HepG2 (cell line): ENCODE data around the gene MRPL39. TPM values are rescaled to one million over a fixed set of nuclear protein-coding genes. Genes with fewer than 3 reads are reported as not detected.
A peak's percentile ranks its signal among the peaks of the same experiment; 100 is the strongest.

Experiments
- ATAC-seq: fragments of 200-7000 bp; cut with Tn5 transposase; 3 replicates; pipeline ENCODE4 v1.9.1; 2020; ENCODE audit warnings: mild to moderate bottlenecking, moderate library complexity
- BruUV-seq: library from RNA; stranded (reverse); fragments of 400-500 nt; replicated peaks from 2 replicates; lab custom pipeline; 2021; lab: Mats Ljungman, UMichigan
- CTCF ChIA-PET: fragments of 300-600 bp; formaldehyde crosslinking; extraction: SDS; loops from one replicate; lab custom pipeline; 2021; ENCODE audit warnings: low total read pairs, inconsistent platforms, low intra/inter-chr PET ratio; lab: Yijun Ruan, JAX
- POLR2A ChIA-PET: fragments of 350-600 bp; sonication (Branson Sonifier 250); formaldehyde crosslinking; loops from one replicate; lab custom pipeline; 2020; ENCODE audit warnings: antibody characterized with exemption, inconsistent platforms; lab: Yijun Ruan, JAX
- DNase-seq: peaks from one replicate; pipeline ENCODE4 v3.0.0-alpha.2; 2015; ENCODE audit warnings: low spot score
- FAIRE-seq: peaks from 3 replicates; lab custom pipeline; 2011; peaks lifted over from hg19 to GRCh38; lab: Jason Lieb, UNC
- H2AFZ ChIP-seq: one replicate; pipeline ENCODE4 v1.6.1; 2011; ENCODE audit warnings: low read length, inconsistent platforms
- H3K27ac ChIP-seq: fragments of 300-600 bp; 3 replicates; pipeline ENCODE4 v1.8.0; 2011; ENCODE audit warnings: mixed run types, mild to moderate bottlenecking, mixed read lengths, low read length, inconsistent platforms; ENCODE audit not compliant: insufficient read depth; ENCODE audit errors: extremely low read length
- H3K27me3 ChIP-seq, 2 experiments: fragments of 200-600 bp in 1 of 2; 2 replicates in 1 of 2; 3 replicates in 1 of 2; pipeline versions ENCODE4 v1.6.0 to v1.8.0; 2011; ENCODE audit warnings: low read length in 2 of 2, mild to moderate bottlenecking in 2 of 2, moderate library complexity in 2 of 2, inconsistent platforms in 1 of 2; ENCODE audit not compliant: insufficient read depth in 2 of 2, control insufficient read depth in 1 of 2
- H3K36me3 ChIP-seq, 2 experiments: fragments of 200-600 bp in 1 of 2; replicated peaks in 1 of 2; 2 replicates in 1 of 2; 3 replicates in 1 of 2; pipeline versions ENCODE4 v1.5.1 to v1.8.0; 2011; ENCODE audit warnings: low read length in 2 of 2, inconsistent platforms in 1 of 2; ENCODE audit not compliant: insufficient read depth in 2 of 2, control insufficient read depth in 1 of 2
- H3K4me1 ChIP-seq: 2 replicates; pipeline ENCODE4 v1.5.1; 2012; ENCODE audit warnings: low read length, inconsistent platforms; ENCODE audit not compliant: insufficient read depth
- H3K4me2 ChIP-seq: 2 replicates; pipeline ENCODE4 v1.6.0; 2011; ENCODE audit warnings: low read depth, low read length, inconsistent platforms
- H3K4me3 ChIP-seq, 3 experiments: fragments of 200-600 bp in 1 of 3; sonication (generic), shearing (Covaris generic) in 1 of 3; replicated peaks in 1 of 3; 2 replicates each; pipeline ENCODE4 v1.5.1; 2011 to 2016; ENCODE audit warnings: low read length in 3 of 3, inconsistent platforms in 2 of 3, low read depth in 2 of 3, mild to moderate bottlenecking in 2 of 3, control low read depth in 1 of 3, mixed read lengths in 1 of 3; ENCODE audit not compliant: insufficient read depth in 1 of 3
- H3K79me2 ChIP-seq: one replicate; pipeline ENCODE4 v1.6.1; 2011; ENCODE audit warnings: low read length, inconsistent platforms; ENCODE audit not compliant: insufficient read depth
- H3K9ac ChIP-seq: 2 replicates; pipeline ENCODE4 v1.6.0; 2011; ENCODE audit warnings: mild to moderate bottlenecking, low read depth, low read length, inconsistent platforms; ENCODE audit not compliant: insufficient read depth
- H3K9me3 ChIP-seq: 2 replicates; pipeline ENCODE4 v1.5.1; 2012; ENCODE audit warnings: mild to moderate bottlenecking, low read length
- H4K20me1 ChIP-seq: 2 replicates; pipeline ENCODE4 v1.6.0; 2011; ENCODE audit warnings: inconsistent platforms, mild to moderate bottlenecking, low read length, moderate library complexity; ENCODE audit not compliant: insufficient read depth
- CHCHD3 ChIP-seq: sonication (generic); formaldehyde crosslinking; IDR thresholded peaks from 2 replicates; pipeline ENCODE4 v1.8.0; 2022; ENCODE audit warnings: mild to moderate bottlenecking, missing genetic modification reagents, moderate library complexity
- GATAD1 ChIP-seq: IDR thresholded peaks from 2 replicates; pipeline ENCODE4 v1.6.1; 2016; ENCODE audit warnings: missing genetic modification reagents, missing compliant biosample characterization
- MZF1 ChIP-seq: sonication (generic); formaldehyde crosslinking; IDR thresholded peaks from 2 replicates; pipeline ENCODE4 v1.8.1; 2023; ENCODE audit warnings: mild to moderate bottlenecking, missing genetic modification reagents, borderline replicate concordance
- NFATC3 ChIP-seq: sonication (generic); formaldehyde crosslinking; IDR thresholded peaks from 2 replicates; pipeline ENCODE4 v1.5.1; 2020; ENCODE audit warnings: mild to moderate bottlenecking, missing genetic modification reagents
- PITX1 ChIP-seq: sonication (generic); formaldehyde crosslinking; IDR thresholded peaks from 2 replicates; pipeline ENCODE4 v1.5.1; 2020; ENCODE audit warnings: mild to moderate bottlenecking, missing genetic modification reagents
- RAD21 ChIP-seq: fragments of 450-650 bp; formaldehyde crosslinking; IDR thresholded peaks from 2 replicates; pipeline ENCODE4 v1.5.0; 2020; ENCODE audit warnings: mild to moderate bottlenecking
- REPIN1 ChIP-seq: sonication (generic); formaldehyde crosslinking; IDR thresholded peaks from 2 replicates; pipeline ENCODE4 v1.8.0; 2022; ENCODE audit warnings: missing genetic modification reagents, low read depth, mild to moderate bottlenecking, borderline replicate concordance
- SMC3 ChIP-seq: IDR thresholded peaks from 2 replicates; pipeline ENCODE4 v1.6.1; 2011; ENCODE audit warnings: low read length, improper control_type of control experiment
- ZKSCAN8 ChIP-seq: IDR thresholded peaks from 2 replicates; pipeline ENCODE4 v1.6.1; 2016; ENCODE audit warnings: borderline replicate concordance, missing genetic modification reagents, missing compliant biosample characterization
- ZMYM2 ChIP-seq: sonication (generic); formaldehyde crosslinking; IDR thresholded peaks from 2 replicates; pipeline ENCODE4 v1.8.0; 2022; ENCODE audit warnings: mild to moderate bottlenecking, missing genetic modification reagents
- ZNF34 ChIP-seq: sonication (generic); formaldehyde crosslinking; IDR thresholded peaks from 2 replicates; pipeline ENCODE4 v1.4.0; 2020; ENCODE audit warnings: mild to moderate bottlenecking, missing genetic modification reagents, borderline replicate concordance
- ZNF430 ChIP-seq: sonication (generic); formaldehyde crosslinking; IDR thresholded peaks from 2 replicates; pipeline ENCODE4 v1.9.0; 2021; ENCODE audit warnings: mild to moderate bottlenecking, missing genetic modification reagents
- ZNF547 ChIP-seq: sonication (generic); formaldehyde crosslinking; IDR thresholded peaks from 2 replicates; pipeline ENCODE4 v1.5.1; 2020; ENCODE audit warnings: mild to moderate bottlenecking, missing genetic modification reagents
- ZNF589 ChIP-seq: sonication (generic); formaldehyde crosslinking; conservative IDR thresholded peaks from 2 replicates; pipeline ENCODE4 v1.8.0; 2022; ENCODE audit warnings: mild to moderate bottlenecking, moderate library complexity, missing genetic modification reagents
- ZNF839 ChIP-seq: sonication (generic); formaldehyde crosslinking; IDR thresholded peaks from 2 replicates; pipeline ENCODE4 v1.4.0; 2020; ENCODE audit warnings: missing genetic modification reagents, mild to moderate bottlenecking, borderline replicate concordance
- whole genome bisulfite sequencing: methylation state at CpG from one replicate; pipeline ENCODE4 v1.1.6; 2017; ENCODE audit warnings: low lambda C conversion rate; 5-methylcytosine and 5-hydroxymethylcytosine counted together
- in situ Hi-C: cut with HindIII; loops from 2 replicates; pipeline ENCODE4 v1.10.0; 2017; ENCODE audit warnings: low pct_unique_long_range_greater_than_20kb; ENCODE audit not compliant: extremely low pct_ligation_motif_present
- intact Hi-C: fragments of 100-400 bp; cut with micrococcal nuclease; formaldehyde crosslinking; loops from one replicate; pipeline ENCODE4 v1.10.0; 2022; ENCODE audit not compliant: unreplicated experiment
- polyA plus RNA-seq, 8 experiments: library from polyadenylated mRNA; depleted of rRNA in 3 of 8; stranded (reverse) in 7 of 8; unstranded in 1 of 8; fragments of >200 nt; fragmentation: Illumina TruSeq in 4 of 8; extraction: Trizol in 4 of 8; gene quantifications; 2 replicates each; pipeline versions ENCODE4 v1.2.1 to v1.2.3, GENCODE V29; 2011 to 2016; ENCODE audit warnings: low read depth in 4 of 8, missing spikeins in 1 of 8, mixed read lengths in 1 of 8; ENCODE audit not compliant: insufficient read depth in 1 of 8
- total RNA-seq, 5 experiments: library from RNA; depleted of rRNA; stranded (reverse); fragments of >200 nt; fragmentation: Illumina TruSeq; extraction: Trizol; gene quantifications; 2 replicates each; pipeline ENCODE4 v1.2.3, GENCODE V29; 2016; ENCODE audit warnings: low read depth in 1 of 5
- TF ChIP-seq, protein P1 (sequence below): sonication (generic); formaldehyde crosslinking; IDR thresholded peaks from 2 replicates; pipeline ENCODE4 v1.8.1; 2022; ENCODE audit warnings: low read depth, mild to moderate bottlenecking, missing genetic modification reagents
- TF ChIP-seq, protein P2 (sequence below): sonication (generic); formaldehyde crosslinking; IDR thresholded peaks from 2 replicates; pipeline ENCODE4 v1.4.0; 2020; ENCODE audit warnings: mild to moderate bottlenecking, missing genetic modification reagents
- TF ChIP-seq, protein P3 (sequence below): sonication (generic); formaldehyde crosslinking; conservative IDR thresholded peaks from 2 replicates; pipeline ENCODE4 v1.4.0; 2020; ENCODE audit warnings: missing genetic modification reagents

Gene MRPL39
- total and polyA plus RNA-seq, 2 of the 13 experiments (the other 11 are each of a cell fraction or from before 2014, with no cell fraction given): 29.1 to 91.2 TPM

DNA sequence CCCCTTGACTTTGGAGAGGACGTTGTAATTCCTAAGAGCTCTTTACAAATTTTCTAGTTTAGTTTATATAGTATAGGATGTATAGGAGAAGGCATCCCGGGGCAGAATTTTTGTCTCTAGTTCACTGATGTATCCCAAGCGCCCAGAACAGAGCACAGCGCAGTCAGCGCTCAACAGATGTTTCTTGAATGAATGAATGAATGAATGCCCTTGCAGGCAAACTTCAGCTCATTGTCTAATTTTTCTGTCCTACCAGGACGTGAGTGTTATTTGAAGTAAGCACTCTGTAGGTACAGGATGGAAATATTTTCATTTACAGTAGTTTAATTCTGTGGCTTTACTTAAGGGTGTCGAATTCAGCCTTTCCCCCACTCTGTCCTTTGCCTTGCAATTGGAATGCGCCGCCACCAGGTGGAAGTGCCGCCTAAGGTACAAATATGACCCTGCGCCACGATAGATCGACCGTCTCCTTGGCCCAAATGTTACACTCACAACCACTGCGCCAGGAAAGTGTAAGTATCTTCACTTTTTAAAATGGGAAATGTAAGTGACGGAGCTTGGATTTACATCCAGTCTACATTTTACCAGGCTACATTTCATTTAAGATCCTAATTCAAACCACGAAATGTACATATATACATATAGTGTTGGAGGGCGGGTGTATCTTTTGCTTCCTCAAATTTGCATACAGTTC, 910 bp upstream of the MRPL39 start:
- Histone ChIP-seq H4K20me1 (no peaks in the 10 kb centered on the region), H2AFZ (peak overlapping the region; percentile 100), H3K9me3 (no peaks in the 10 kb centered on the region), H3K79me2 (peaks cover 18% of the 10 kb centered on the region), H3K4me3 (peak overlapping the region; percentile 92 to 99 (median 98)), H3K36me3 (peaks cover 1 to 17% of the 10 kb centered on the region in 2 experiments; a peak in 2 of 5 replicates), H3K4me1 (peaks cover 20% of the 10 kb centered on the region), H3K27ac (no peak overlapping the region), H3K27me3 (no peaks in the 10 kb centered on the region; a peak in 1 of 5 replicates), H3K9ac (peak overlapping the region; percentile 13; the same call in 1 of the 2 replicates), H3K4me2 (peak overlapping the region; percentile 79)
- in situ Hi-C loops: loop anchor here (5.0 to 10.0 kb wide), 3 partner anchors 99 to 1107 kb away; partner anchors contain the start of genes ATP5PF and GABPA
- intact Hi-C loops: loop anchor here (1.0 kb wide), 4 partner anchors 31 to 254 kb away; partner anchors contain the start of gene JAM2
- BruUV-seq: no TSS peak
- 10% methylated on average over 18 of the region's 18 CpGs for WGBS
- CTCF ChIA-PET: interaction anchor here (0.6 to 4.7 kb wide), 6 partner anchors 31 to 1109 kb away, joined by 4 to 41 read pairs (median 8); partner anchors contain the start of gene JAM2
- peak; percentile 88 for ATAC-seq
- DNase-seq: peak; percentile 69
- POLR2A ChIA-PET: interaction anchor here (2.3 kb wide), 1 partner anchor 127 kb away, joined by 9 read pairs; the partner anchor contains the start of genes ATP5PF and GABPA
- peak; percentile 53 for FAIRE-seq
- TF ChIP-seq RAD21 (CRISPR knock-in tag): peak; percentile 85
- TF ChIP-seq REPIN1 (CRISPR knock-in tag): no peak
- no peak for TF ChIP-seq ZMYM2 (CRISPR knock-in tag)
- no peak for TF ChIP-seq ZNF430 (CRISPR knock-in tag)
- TF ChIP-seq ZNF589 (CRISPR knock-in tag): no peak
- peak; percentile 86 for TF ChIP-seq SMC3
- TF ChIP-seq NFATC3 (CRISPR knock-in tag): no peak
- 0 out of 2 replicates have a peak, but pooled peaks have one; percentile 3 for TF ChIP-seq ZNF34
- TF ChIP-seq, protein P1, sequence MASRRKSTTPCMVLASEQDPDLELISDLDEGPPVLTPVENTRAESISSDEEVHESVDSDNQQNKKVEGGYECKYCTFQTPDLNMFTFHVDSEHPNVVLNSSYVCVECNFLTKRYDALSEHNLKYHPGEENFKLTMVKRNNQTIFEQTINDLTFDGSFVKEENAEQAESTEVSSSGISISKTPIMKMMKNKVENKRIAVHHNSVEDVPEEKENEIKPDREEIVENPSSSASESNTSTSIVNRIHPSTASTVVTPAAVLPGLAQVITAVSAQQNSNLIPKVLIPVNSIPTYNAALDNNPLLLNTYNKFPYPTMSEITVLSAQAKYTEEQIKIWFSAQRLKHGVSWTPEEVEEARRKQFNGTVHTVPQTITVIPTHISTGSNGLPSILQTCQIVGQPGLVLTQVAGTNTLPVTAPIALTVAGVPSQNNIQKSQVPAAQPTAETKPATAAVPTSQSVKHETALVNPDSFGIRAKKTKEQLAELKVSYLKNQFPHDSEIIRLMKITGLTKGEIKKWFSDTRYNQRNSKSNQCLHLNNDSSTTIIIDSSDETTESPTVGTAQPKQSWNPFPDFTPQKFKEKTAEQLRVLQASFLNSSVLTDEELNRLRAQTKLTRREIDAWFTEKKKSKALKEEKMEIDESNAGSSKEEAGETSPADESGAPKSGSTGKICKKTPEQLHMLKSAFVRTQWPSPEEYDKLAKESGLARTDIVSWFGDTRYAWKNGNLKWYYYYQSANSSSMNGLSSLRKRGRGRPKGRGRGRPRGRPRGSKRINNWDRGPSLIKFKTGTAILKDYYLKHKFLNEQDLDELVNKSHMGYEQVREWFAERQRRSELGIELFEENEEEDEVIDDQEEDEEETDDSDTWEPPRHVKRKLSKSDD (CRISPR knock-in tag): no peak
- TF ChIP-seq, protein P2, sequence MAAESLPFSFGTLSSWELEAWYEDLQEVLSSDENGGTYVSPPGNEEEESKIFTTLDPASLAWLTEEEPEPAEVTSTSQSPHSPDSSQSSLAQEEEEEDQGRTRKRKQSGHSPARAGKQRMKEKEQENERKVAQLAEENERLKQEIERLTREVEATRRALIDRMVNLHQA (CRISPR knock-in tag): no peak
- TF ChIP-seq CHCHD3: no peak
- TF ChIP-seq ZNF547 (CRISPR knock-in tag): no peak
- no peak for TF ChIP-seq MZF1 (CRISPR knock-in tag)
- no peak for TF ChIP-seq PITX1 (CRISPR knock-in tag)
- TF ChIP-seq GATAD1 (CRISPR knock-in tag): 0 out of 2 replicates have a peak, but pooled peaks have one; percentile 46
- no peak for TF ChIP-seq ZKSCAN8 (CRISPR knock-in tag)
- no peak for TF ChIP-seq ZNF839
- TF ChIP-seq, protein P3, sequence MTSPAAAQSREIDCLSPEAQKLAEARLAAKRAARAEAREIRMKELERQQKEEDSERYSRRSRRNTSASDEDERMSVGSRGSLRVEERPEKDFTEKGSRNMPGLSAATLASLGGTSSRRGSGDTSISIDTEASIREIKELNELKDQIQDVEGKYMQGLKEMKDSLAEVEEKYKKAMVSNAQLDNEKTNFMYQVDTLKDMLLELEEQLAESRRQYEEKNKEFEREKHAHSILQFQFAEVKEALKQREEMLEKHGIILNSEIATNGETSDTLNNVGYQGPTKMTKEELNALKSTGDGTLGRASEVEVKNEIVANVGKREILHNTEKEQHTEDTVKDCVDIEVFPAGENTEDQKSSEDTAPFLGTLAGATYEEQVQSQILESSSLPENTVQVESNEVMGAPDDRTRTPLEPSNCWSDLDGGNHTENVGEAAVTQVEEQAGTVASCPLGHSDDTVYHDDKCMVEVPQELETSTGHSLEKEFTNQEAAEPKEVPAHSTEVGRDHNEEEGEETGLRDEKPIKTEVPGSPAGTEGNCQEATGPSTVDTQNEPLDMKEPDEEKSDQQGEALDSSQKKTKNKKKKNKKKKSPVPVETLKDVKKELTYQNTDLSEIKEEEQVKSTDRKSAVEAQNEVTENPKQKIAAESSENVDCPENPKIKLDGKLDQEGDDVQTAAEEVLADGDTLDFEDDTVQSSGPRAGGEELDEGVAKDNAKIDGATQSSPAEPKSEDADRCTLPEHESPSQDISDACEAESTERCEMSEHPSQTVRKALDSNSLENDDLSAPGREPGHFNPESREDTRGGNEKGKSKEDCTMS (CRISPR knock-in tag): no peak
